H9 (cell line): ENCODE results near the gene SS18L1. TPM values are rescaled to one million over a fixed set of nuclear protein-coding genes. Genes with fewer than 3 reads are reported as not detected.

Source experiments
- DNase-seq: peaks from one replicate; pipeline ENCODE4 v3.0.0-alpha.2; 2017
- H2AFZ ChIP-seq: one replicate; pipeline ENCODE4 v1.6.1; 2013; ENCODE audit warnings: mild to moderate bottlenecking, low read length, control low read depth, moderate library complexity
- H2AK5ac ChIP-seq: 2 replicates; pipeline ENCODE4 v1.6.1; 2013; ENCODE audit warnings: low read length, control low read depth, mixed read lengths; ENCODE audit not compliant: insufficient read length
- H2BK120ac ChIP-seq: one replicate; pipeline ENCODE4 v1.6.1; 2013; ENCODE audit warnings: low read depth, mild to moderate bottlenecking, low read length, control low read depth, inconsistent platforms; ENCODE audit not compliant: poor library complexity, severe bottlenecking
- H2BK12ac ChIP-seq: 2 replicates; pipeline ENCODE4 v1.6.1; 2013; ENCODE audit warnings: low read length, control low read depth, mixed read lengths, low read depth; ENCODE audit not compliant: insufficient read length
- H2BK15ac ChIP-seq: 2 replicates; pipeline ENCODE4 v1.6.1; 2013; ENCODE audit warnings: low read depth, low read length, control low read depth
- H2BK20ac ChIP-seq: one replicate; pipeline ENCODE4 v1.6.1; 2013; ENCODE audit warnings: low read depth, mild to moderate bottlenecking, low read length, control low read depth, inconsistent platforms; ENCODE audit not compliant: poor library complexity, severe bottlenecking
- H2BK5ac ChIP-seq: 2 replicates; pipeline ENCODE4 v1.6.1; 2013; ENCODE audit warnings: low read length, control low read depth, mixed read lengths; ENCODE audit not compliant: insufficient read length
- H3K14ac ChIP-seq: 2 replicates; pipeline ENCODE4 v1.6.1; 2013; ENCODE audit warnings: low read length, control low read depth; ENCODE audit not compliant: insufficient read depth
- H3K18ac ChIP-seq: 2 replicates; pipeline ENCODE4 v1.6.1; 2013; ENCODE audit warnings: low read depth, mild to moderate bottlenecking, mixed read lengths, low read length, control low read depth; ENCODE audit not compliant: insufficient read length
- H3K23ac ChIP-seq: 2 replicates; pipeline ENCODE4 v1.6.1; 2013; ENCODE audit warnings: low read length, control low read depth, mixed read lengths, low read depth; ENCODE audit not compliant: insufficient read length
- H3K23me2 ChIP-seq: 2 replicates; pipeline ENCODE4 v1.6.1; 2013; ENCODE audit warnings: low read depth, mild to moderate bottlenecking, mixed read lengths, low read length, control low read depth; ENCODE audit not compliant: insufficient read length, poor library complexity, severe bottlenecking
- H3K27ac ChIP-seq: 2 replicates; pipeline ENCODE4 v1.5.1; 2013; ENCODE audit warnings: low read length, control low read depth, mixed read lengths, low read depth; ENCODE audit not compliant: insufficient read length
- H3K27me3 ChIP-seq: 2 replicates; pipeline ENCODE4 v1.6.1; 2013; ENCODE audit warnings: low read length, control low read depth, inconsistent platforms; ENCODE audit not compliant: insufficient read depth
- H3K4ac ChIP-seq: 2 replicates; pipeline ENCODE4 v1.6.1; 2013; ENCODE audit warnings: low read depth, mild to moderate bottlenecking, control low read depth, inconsistent platforms, low read length, moderate library complexity
- H3K4me1 ChIP-seq: 2 replicates; pipeline ENCODE4 v1.6.1; 2013; ENCODE audit warnings: low read length, control low read depth, inconsistent platforms; ENCODE audit not compliant: insufficient read depth
- H3K4me2 ChIP-seq: 2 replicates; pipeline ENCODE4 v1.6.1; 2013; ENCODE audit warnings: low read length, control low read depth, mixed read lengths; ENCODE audit not compliant: insufficient read length, insufficient read depth
- H3K56ac ChIP-seq: 2 replicates; pipeline ENCODE4 v1.6.1; 2013; ENCODE audit warnings: low read depth, mild to moderate bottlenecking, mixed read lengths, low read length, control low read depth; ENCODE audit not compliant: insufficient read length
- H3K79me1 ChIP-seq: 2 replicates; pipeline ENCODE4 v1.6.1; 2013; ENCODE audit warnings: low read depth, mild to moderate bottlenecking, moderate library complexity, low read length, control low read depth, inconsistent platforms; ENCODE audit not compliant: insufficient read depth, poor library complexity, severe bottlenecking
- H3K79me2 ChIP-seq: 2 replicates; pipeline ENCODE4 v1.6.1; 2013; ENCODE audit warnings: low read length, control low read depth, inconsistent platforms; ENCODE audit not compliant: insufficient read depth
- H3K9ac ChIP-seq: 2 replicates; pipeline ENCODE4 v1.6.1; 2013; ENCODE audit warnings: low read length, control low read depth, mixed read lengths; ENCODE audit not compliant: insufficient read length; ENCODE audit errors: extremely low read depth
- H3K9me3 ChIP-seq: one replicate; pipeline ENCODE4 v1.6.1; 2013; ENCODE audit warnings: low read depth, low read length, inconsistent platforms; ENCODE audit not compliant: control insufficient read depth
- H3T11ph ChIP-seq: one replicate; pipeline ENCODE4 v1.6.1; 2013; ENCODE audit warnings: mild to moderate bottlenecking, low read length, control low read depth, inconsistent platforms
- H4K20me1 ChIP-seq: one replicate; pipeline ENCODE4 v1.6.1; 2013; ENCODE audit not compliant: control insufficient read depth, insufficient read length, insufficient read depth
- H4K5ac ChIP-seq: 2 replicates; pipeline ENCODE4 v1.6.1; 2013; ENCODE audit warnings: low read depth, mild to moderate bottlenecking, mixed read lengths, low read length, control low read depth; ENCODE audit not compliant: insufficient read length
- H4K8ac ChIP-seq: replicated peaks from 2 replicates; pipeline ENCODE4 v1.6.1; 2013; ENCODE audit warnings: low read length, control low read depth, mixed read lengths, low read depth; ENCODE audit not compliant: insufficient read length
- H4K91ac ChIP-seq: 2 replicates; pipeline ENCODE4 v1.6.1; 2013; ENCODE audit warnings: low read depth, mild to moderate bottlenecking, moderate library complexity, mixed read lengths, low read length, control low read depth; ENCODE audit not compliant: insufficient read length
- H3K27ac Mint-ChIP-seq, 3 experiments: 2 replicates in 2 of 3; 3 replicates in 1 of 3; pipeline ENCODE4 v1.8.0; 2020 to 2021; ENCODE audit warnings: mixed read lengths in 3 of 3, mild to moderate bottlenecking in 1 of 3, moderate library complexity in 1 of 3
- H3K27me3 Mint-ChIP-seq: 2 replicates; pipeline ENCODE4 v1.8.0; 2021; ENCODE audit warnings: low read depth, mild to moderate bottlenecking, moderate library complexity, mixed read lengths
- H3K36me3 Mint-ChIP-seq, 3 experiments: 2 replicates in 2 of 3; 3 replicates in 1 of 3; pipeline ENCODE4 v1.8.0; 2020 to 2021; ENCODE audit warnings: low read depth in 3 of 3, mixed read lengths in 3 of 3; ENCODE audit not compliant: insufficient read depth in 1 of 3
- H3K4me1 Mint-ChIP-seq, 2 experiments: 2 replicates each; pipeline ENCODE4 v1.8.0; 2020; ENCODE audit warnings: mixed read lengths in 2 of 2
- H3K4me3 Mint-ChIP-seq, 2 experiments: 2 replicates in 1 of 2; 3 replicates in 1 of 2; pipeline ENCODE4 v1.8.0; 2020 to 2021; ENCODE audit warnings: mild to moderate bottlenecking in 2 of 2, mixed read lengths in 2 of 2, moderate library complexity in 1 of 2
- H3K9me3 Mint-ChIP-seq, 2 experiments: 2 replicates in 1 of 2; 3 replicates in 1 of 2; pipeline ENCODE4 v1.8.0; 2020; ENCODE audit warnings: mild to moderate bottlenecking in 2 of 2, mixed read lengths in 2 of 2, moderate library complexity in 1 of 2
- CTCF ChIP-seq: fragments of 200-600 bp; sonication (generic); conservative IDR thresholded peaks from 3 replicates; pipeline ENCODE4 v1.8.0; 2021; ENCODE audit warnings: antibody characterized with exemption, mild to moderate bottlenecking
- WGBS: extraction: QIAGEN DNeasy Blood & Tissue Kit; methylation state at CpG from one replicate; pipeline ENCODE4 v1.1.7; 2013; ENCODE audit warnings: missing lambda C conversion rate, low lambda C conversion rate, mixed read lengths; ENCODE audit not compliant: insufficient read length; ENCODE audit errors: extremely low coverage; 5-methylcytosine and 5-hydroxymethylcytosine counted together
- total RNA-seq: library from RNA; stranded (reverse); gene quantifications from 2 replicates; pipeline ENCODE4 v1.2.1, GENCODE V29; 2021

SS18L1 gene
- total RNA-seq, 1 experiment from 2014 or later, result 22.2 TPM

- Mint-ChIP-seq H3K9me3 (peaks cover 3 to 6% of the 10 kb centered on the region in 2 experiments), H3K36me3 (peaks cover 0 to 2% (median 0%) of the 10 kb centered on the region in 3 experiments; a peak in 1 of 7 replicates), H3K27ac (no peak overlapping the region; a peak in 1 of 7 replicates), H3K4me3 (no peak overlapping the region), H3K27me3 (peaks cover 12% of the 10 kb centered on the region), H3K4me1 (peaks cover 8 to 15% of the 10 kb centered on the region in 2 experiments)
- Histone ChIP-seq H3K14ac (no peak overlapping the region), H3K27ac (no peak overlapping the region), H3K9me3 (no peaks in the 10 kb centered on the region), H3K79me1 (no peaks in the 10 kb centered on the region), H4K20me1 (no peaks in the 10 kb centered on the region), H2BK120ac (no peak overlapping the region), H3K4me1 (no peaks in the 10 kb centered on the region; the same call in 1 of the 2 replicates), H4K8ac (no peak overlapping the region), H2BK5ac (no peak overlapping the region), H2BK12ac (no peak overlapping the region), H4K91ac (no peak overlapping the region), H3K18ac (no peak overlapping the region), H3K23me2 (no peaks in the 10 kb centered on the region), H2BK20ac (no peak overlapping the region), H3K9ac (no peak overlapping the region), H3K23ac (no peak overlapping the region), H3K56ac (no peak overlapping the region), H3K79me2 (no peaks in the 10 kb centered on the region), H2BK15ac (no peak overlapping the region), H3T11ph (no peak overlapping the region), H2AFZ (no peak overlapping the region), H4K5ac (no peak overlapping the region), H3K4me2 (no peak overlapping the region), H3K27me3 (no peaks in the 10 kb centered on the region), H2AK5ac (no peak overlapping the region), H3K4ac (no peak overlapping the region)
- no CpG with 5 or more reads among the region's 4 CpGs for WGBS
- no peak for TF ChIP-seq CTCF
- DNase-seq, result no peak
Observed at GRCh38 chr20:62101078-62101477, 42.5 kb upstream of the SS18L1 start.
